Colon (tissue), 2 donors: Measurements from ENCODE around the gene RCSD1.
"Not testable (repeated sequence)": the region's sequence is repeated elsewhere in the genome, so short reads cannot be mapped to it uniquely, and the experiment has no call there.

ENCODE experiments used
- FAIRE-seq: peaks from 2 replicates; lab custom pipeline; 2012; peaks lifted over from hg19 to GRCh38; lab: Jason Lieb, UNC
- donor health status: control.
- donor health status: control.

The RCSD1 gene

GRCh38 chr1:167717351-167717750, 87.3 kb downstream of the RCSD1 start:
- no peak for FAIRE-seq

GRCh38 chr1:167718914-167719691, 89.1 kb downstream of the RCSD1 start:
- FAIRE-seq, result no peak

GRCh38 chr1:167719715-167720421, 89.8 kb downstream of the RCSD1 start:
- FAIRE-seq, result not testable (repeated sequence)

GRCh38 chr1:167720965-167721616, 91.1 kb downstream of the RCSD1 start:
- no peak for FAIRE-seq

- no peak for FAIRE-seq
Observed at GRCh38 chr1:167721617-167722151, 91.7 kb downstream of the RCSD1 start, which contains the start of gene MPZL1. Gene MPZL1 (plus strand): TSS chr1:167721982. CDS start chr1:167722152, 170 bp downstream.

- FAIRE-seq, result no peak
Observed at GRCh38 chr1:167722152-167722869, 92.3 kb downstream of the RCSD1 start.

GRCh38 chr1:167722870-167723251, 92.8 kb downstream of the RCSD1 start:
- FAIRE-seq, result no peak

- no peak for FAIRE-seq
Observed at GRCh38 chr1:167723707-167724323, 93.8 kb downstream of the RCSD1 start.

- FAIRE-seq, result no peak
Observed at GRCh38 chr1:167726008-167726407, 96.0 kb downstream of the RCSD1 start.

GRCh38 chr1:167728818-167729410, 98.9 kb downstream of the RCSD1 start:
- FAIRE-seq, result no peak

GRCh38 chr1:167734227-167734626, 104.2 kb downstream of the RCSD1 start:
- FAIRE-seq, result no peak

- FAIRE-seq, result no peak
Observed at GRCh38 chr1:167734841-167735240, 104.8 kb downstream of the RCSD1 start.

GRCh38 chr1:167737169-167737568, 107.1 kb downstream of the RCSD1 start:
- no peak for FAIRE-seq

GRCh38 chr1:167738158-167738557, 108.1 kb downstream of the RCSD1 start:
- FAIRE-seq, result no peak

- FAIRE-seq, result no peak
Observed at GRCh38 chr1:167739752-167740151, 109.7 kb downstream of the RCSD1 start.

GRCh38 chr1:167741103-167741502, 111.1 kb downstream of the RCSD1 start:
- FAIRE-seq, result not testable (repeated sequence)

- not testable (repeated sequence) for FAIRE-seq
Observed at GRCh38 chr1:167742392-167743057, 112.5 kb downstream of the RCSD1 start.

- FAIRE-seq, result no peak
Observed at GRCh38 chr1:167744901-167745300, 114.9 kb downstream of the RCSD1 start.

GRCh38 chr1:167746013-167746672, 116.1 kb downstream of the RCSD1 start:
- FAIRE-seq, result no peak
